ENCODE measurements around the gene TNNC2.
"Not testable (repeated sequence)": the region's sequence is repeated elsewhere in the genome, so short reads cannot be mapped to it uniquely, and the experiment has no call there.

Gene TNNC2

GRCh38 chr20:45818239-45818638 is 8.9 kb downstream of the TNNC2 start:
- DNase-seq, result no peak

GRCh38 chr20:45817376-45818194 is 9.5 kb downstream of the TNNC2 start:
- DNase-seq, result no peak

GRCh38 chr20:45816951-45817350 is 10.2 kb downstream of the TNNC2 start:
- no peak for DNase-seq

GRCh38 chr20:45814314-45814713 is 12.8 kb downstream of the TNNC2 start:
- DNase-seq, result no peak

GRCh38 chr20:45813489-45813888 is 13.6 kb downstream of the TNNC2 start:
- no peak for DNase-seq

GRCh38 chr20:45813006-45813340 is 14.1 kb downstream of the TNNC2 start:
- DNase-seq, result no peak

- DNase-seq, result peak; percentile 88
Observed at GRCh38 chr20:45812157-45813005, 14.7 kb downstream of the TNNC2 start, which contains the start of gene UBE2C. Gene UBE2C (plus strand): TSS chr20:45812644. CDS start chr20:45812696, 52 bp downstream.

GRCh38 chr20:45810191-45810970 is 16.7 kb downstream of the TNNC2 start:
- no peak for DNase-seq

GRCh38 chr20:45801851-45802250 is 25.3 kb downstream of the TNNC2 start:
- no peak for DNase-seq

- peak; percentile 60 to 72 for DNase-seq
Observed at GRCh38 chr20:45798935-45799642, 28.0 kb downstream of the TNNC2 start.

- DNase-seq, result not testable (repeated sequence)
Observed at GRCh38 chr20:45797955-45798354, 29.2 kb downstream of the TNNC2 start.

GRCh38 chr20:45797510-45797909 is 29.6 kb downstream of the TNNC2 start:
- not testable (repeated sequence) for DNase-seq

GRCh38 chr20:45796337-45797065 is 30.6 kb downstream of the TNNC2 start:
- no peak for DNase-seq

- DNase-seq, result peak; percentile 52 to 55
Observed at GRCh38 chr20:45792317-45793118, 34.6 kb downstream of the TNNC2 start.

- DNase-seq, result no peak
Observed at GRCh38 chr20:45788351-45788750, 38.8 kb downstream of the TNNC2 start.

- no peak for DNase-seq
Observed at GRCh38 chr20:45783656-45784294, 43.3 kb downstream of the TNNC2 start.

- no peak for DNase-seq
Observed at GRCh38 chr20:45782890-45783289, 44.2 kb downstream of the TNNC2 start.

GRCh38 chr20:45781391-45781931 is 45.7 kb downstream of the TNNC2 start:
- no peak for DNase-seq

GRCh38 chr20:45780159-45780558 is 47.0 kb downstream of the TNNC2 start:
- DNase-seq, result no peak
